Measurements from ENCODE around the gene RLIM.

- TF ChIP-seq CTCF (IDR thresholded peaks at IDR 0.05) = no peak
- TF ChIP-seq POLR2A (IDR thresholded peaks at IDR 0.05) = no peak
Observed at GRCh38 chrX:74603040-74603439, 11.4 kb downstream of the RLIM start.
